AG09309 (cell line): ENCODE results near the gene UBE2Q2.

Experiments
- DNase-seq: peaks from one replicate; pipeline ENCODE4 v3.0.0-alpha.2; 2010; ENCODE audit warnings: low read depth
- H3K4me3 ChIP-seq: 2 replicates; pipeline ENCODE4 v1.5.1; 2011; ENCODE audit warnings: mild to moderate bottlenecking, low read depth, low read length, moderate library complexity; ENCODE audit not compliant: control insufficient read depth
- CTCF ChIP-seq: IDR thresholded peaks from 2 replicates; pipeline ENCODE4 v1.5.1; 2011; ENCODE audit warnings: mild to moderate bottlenecking, low read depth, low read length, inconsistent platforms; ENCODE audit not compliant: insufficient read depth, control insufficient read depth; ENCODE audit errors: missing control alignments

Gene UBE2Q2

GRCh38 chr15:75887178-75887577 lies 43.9 kb downstream of the UBE2Q2 start:
- no peak for TF ChIP-seq CTCF
- DNase-seq, result no peak

GRCh38 chr15:75891895-75892294 lies 48.6 kb downstream of the UBE2Q2 start:
- no peak overlapping the region for H3K4me3 ChIP-seq
- peak; percentile 55 for DNase-seq
- TF ChIP-seq CTCF, result no peak

More at GRCh38 chr15:75887178-75887577, 43.9 kb downstream of the UBE2Q2 start:
- H3K4me3 ChIP-seq, result no peak overlapping the region

- H3K4me3 ChIP-seq, result no peak overlapping the region
- TF ChIP-seq CTCF, result no peak
- no peak for DNase-seq
Measured at GRCh38 chr15:75895731-75896130, 52.5 kb downstream of the UBE2Q2 start.

- no peak overlapping the region for H3K4me3 ChIP-seq
- no peak for TF ChIP-seq CTCF
- no peak for DNase-seq
Measured at GRCh38 chr15:75900577-75900976, 57.3 kb downstream of the UBE2Q2 start.

GRCh38 chr15:75902129-75902557 lies 58.9 kb downstream of the UBE2Q2 start:
- TF ChIP-seq CTCF, result no peak
- DNase-seq, result no peak

GRCh38 chr15:75903331-75904239 lies 60.3 kb downstream of the UBE2Q2 start, which contains the start of gene FBXO22:
FBXO22 (plus strand) TSS chr15:75903878; CDS start chr15:75903964, 86 bp downstream.
- peak within 1 kb of the TSS; percentile 98 for H3K4me3 ChIP-seq
- no peak for TF ChIP-seq CTCF
- peak; percentile 37 for DNase-seq

More at GRCh38 chr15:75902129-75902557, 58.9 kb downstream of the UBE2Q2 start:
- no peak overlapping the region for H3K4me3 ChIP-seq
